ENCODE results near the gene IMPA2.
A peak's percentile ranks its signal among the peaks of the same experiment; 100 is the strongest.

Gene IMPA2

GRCh38 chr18:11998193-11998592, 16.9 kb downstream of the IMPA2 start:
- POLR2A ChIA-PET = no interaction called here
- CTCF ChIA-PET = interaction anchor here (5.8 kb wide), 1 partner anchor 60 kb away, joined by 78 read pairs; no protein-coding TSS in a partner anchor
- TF ChIP-seq TARDBP (IDR thresholded peaks at IDR 0.05) (no peak), BHLHE40 (IDR thresholded peaks at IDR 0.05; ENCODE audit: borderline replicate concordance) (no peak), PKNOX1 (IDR thresholded peaks at IDR 0.05) (no peak), ARNT (IDR thresholded peaks at IDR 0.05) (no peak), LEF1 (IDR thresholded peaks at IDR 0.05; ENCODE audit: borderline replicate concordance) (no peak), FOXA1 (IDR thresholded peaks at IDR 0.05) (no peak), SUZ12 (IDR thresholded peaks at IDR 0.05) (no peak), SP1 (IDR thresholded peaks at IDR 0.05) (no peak), CTBP1 (IDR thresholded peaks at IDR 0.05; ENCODE audit: borderline replicate concordance) (no peak)
- DNase-seq (ENCODE audit: extremely low spot score) = no peak

- DNase-seq (ENCODE audit: extremely low spot score) = no peak
- TF ChIP-seq ELF4 (IDR thresholded peaks at IDR 0.05) (no peak), SUZ12 (IDR thresholded peaks at IDR 0.05) (no peak), FOXM1 (IDR thresholded peaks at IDR 0.05; ENCODE audit: borderline replicate concordance) (no peak), TARDBP (IDR thresholded peaks at IDR 0.05) (no peak), ZNF384 (IDR thresholded peaks at IDR 0.05) (no peak), FOXK2 (IDR thresholded peaks at IDR 0.05) (no peak), NFRKB (IDR thresholded peaks at IDR 0.05) (no peak), HDGF (IDR thresholded peaks at IDR 0.05; ENCODE audit: borderline replicate concordance) (no peak), FOXA1 (IDR thresholded peaks at IDR 0.05) (no peak), LEF1 (IDR thresholded peaks at IDR 0.05; ENCODE audit: borderline replicate concordance) (no peak), ARNT (IDR thresholded peaks at IDR 0.05) (no peak), PKNOX1 (IDR thresholded peaks at IDR 0.05) (no peak), CTBP1 (IDR thresholded peaks at IDR 0.05; ENCODE audit: borderline replicate concordance) (no peak)
- ChIA-PET POLR2A (no interaction called here), CTCF (interaction anchor here (2.0 kb wide), 1 partner anchor 61 kb away, joined by 7 read pairs; no protein-coding TSS in a partner anchor)
Measured at GRCh38 chr18:11999429-11999828, 18.1 kb downstream of the IMPA2 start.

- TF ChIP-seq ZNF384 (IDR thresholded peaks at IDR 0.05) (no peak), TARDBP (IDR thresholded peaks at IDR 0.05) (no peak), L3MBTL2 (conservative IDR thresholded peaks at IDR 0.05) (no peak), BHLHE40 (IDR thresholded peaks at IDR 0.05; ENCODE audit: borderline replicate concordance) (no peak), NFRKB (IDR thresholded peaks at IDR 0.05) (no peak), FOXM1 (IDR thresholded peaks at IDR 0.05; ENCODE audit: borderline replicate concordance) (no peak), ELF4 (IDR thresholded peaks at IDR 0.05) (no peak), PKNOX1 (IDR thresholded peaks at IDR 0.05) (no peak), FOXK2 (IDR thresholded peaks at IDR 0.05) (no peak)
- DNase-seq (ENCODE audit: extremely low spot score) = no peak
- ChIA-PET POLR2A (no interaction called here), CTCF (interaction anchor here (2.0 kb wide), 1 partner anchor 62 kb away, joined by 7 read pairs; no protein-coding TSS in a partner anchor)
Measured at GRCh38 chr18:12000072-12000659, 18.9 kb downstream of the IMPA2 start.

GRCh38 chr18:12001421-12001820, 20.1 kb downstream of the IMPA2 start:
- no peak for DNase-seq (ENCODE audit: extremely low spot score)
- ChIA-PET CTCF (no interaction called here), POLR2A (no interaction called here)
- no peak for TF ChIP-seq FOXM1 (IDR thresholded peaks at IDR 0.05; ENCODE audit: borderline replicate concordance)
- no peak for TF ChIP-seq BHLHE40 (IDR thresholded peaks at IDR 0.05; ENCODE audit: borderline replicate concordance)
- no peak for TF ChIP-seq HDGF (IDR thresholded peaks at IDR 0.05; ENCODE audit: borderline replicate concordance)
- TF ChIP-seq TARDBP (IDR thresholded peaks at IDR 0.05) = no peak
- no peak for TF ChIP-seq SUZ12 (IDR thresholded peaks at IDR 0.05)
- no peak for TF ChIP-seq LEF1 (IDR thresholded peaks at IDR 0.05; ENCODE audit: borderline replicate concordance)
- TF ChIP-seq L3MBTL2 (conservative IDR thresholded peaks at IDR 0.05) = no peak
- TF ChIP-seq SP1 (IDR thresholded peaks at IDR 0.05) = no peak
- no peak for TF ChIP-seq ELF4 (IDR thresholded peaks at IDR 0.05)
- no peak for TF ChIP-seq FOXA1 (IDR thresholded peaks at IDR 0.05)

- no peak for DNase-seq (ENCODE audit: extremely low spot score)
- POLR2A ChIA-PET = no interaction called here
- CTCF ChIA-PET = no interaction called here
Measured at GRCh38 chr18:12003894-12004293, 22.6 kb downstream of the IMPA2 start.

More at GRCh38 chr18:12003894-12004293, 22.6 kb downstream of the IMPA2 start:
- TF ChIP-seq FOXM1 (IDR thresholded peaks at IDR 0.05; ENCODE audit: borderline replicate concordance) (no peak), PKNOX1 (IDR thresholded peaks at IDR 0.05) (0 out of 2 replicates have a peak, but pooled peaks have one; percentile 5)

Measured in HEK293T (cell line).